Stimulated activated CD8-positive, alpha-beta memory T cell treated with anti-CD3 and anti-CD28 coated beads, Interleukin-4, amount 100 ng/mL, for 24 hours (primary cell): ENCODE results near the gene CACNA1E.

Experiments used
- DNase-seq: peaks from one replicate; pipeline ENCODE4 v3.0.0-alpha.2; 2020; ENCODE audit warnings: low read depth

CACNA1E gene

GRCh38 chr1:181637998-181638397, 154.7 kb downstream of the CACNA1E start:
- no peak for DNase-seq

DNA sequence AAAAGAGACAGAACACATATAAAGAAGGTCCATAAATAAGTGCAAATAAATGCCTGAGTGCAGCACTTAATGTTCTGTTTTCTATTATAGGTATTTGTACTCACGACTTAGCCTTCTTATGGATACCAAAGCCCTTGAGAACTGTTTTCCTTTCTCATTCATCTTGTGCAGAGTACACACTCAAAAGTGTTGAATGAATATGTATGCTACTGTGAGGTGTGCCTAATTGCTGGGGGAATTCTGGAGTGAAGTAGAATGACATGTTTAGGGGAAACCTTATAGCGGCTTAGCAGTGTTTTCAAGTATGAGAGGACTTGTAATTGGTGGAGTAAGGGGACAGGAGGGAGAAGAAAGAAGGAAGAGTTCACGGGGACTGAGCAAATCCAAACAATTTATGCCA, 157.6 kb downstream of the CACNA1E start:
- DNase-seq: no peak

DNA sequence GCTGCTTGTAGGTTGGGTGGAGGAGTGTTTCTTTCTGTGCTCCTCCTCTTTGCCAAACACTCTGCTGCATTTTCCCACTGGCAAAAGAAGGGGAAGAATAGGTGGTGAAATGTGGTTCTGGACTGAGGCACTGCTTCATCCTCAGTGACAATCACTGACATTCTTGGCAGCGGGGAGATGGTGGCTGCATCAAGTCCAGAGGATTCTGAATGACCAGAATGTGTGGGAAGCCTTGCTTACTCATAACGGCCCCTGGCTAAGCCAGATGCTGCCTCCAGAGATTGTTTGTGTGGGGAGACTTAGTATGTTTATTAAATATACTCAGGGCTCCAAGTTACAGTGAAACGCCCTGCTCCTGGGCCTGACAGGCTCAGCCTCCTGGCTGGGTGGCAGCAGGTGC, 160.3 kb downstream of the CACNA1E start:
- DNase-seq: no peak

DNA sequence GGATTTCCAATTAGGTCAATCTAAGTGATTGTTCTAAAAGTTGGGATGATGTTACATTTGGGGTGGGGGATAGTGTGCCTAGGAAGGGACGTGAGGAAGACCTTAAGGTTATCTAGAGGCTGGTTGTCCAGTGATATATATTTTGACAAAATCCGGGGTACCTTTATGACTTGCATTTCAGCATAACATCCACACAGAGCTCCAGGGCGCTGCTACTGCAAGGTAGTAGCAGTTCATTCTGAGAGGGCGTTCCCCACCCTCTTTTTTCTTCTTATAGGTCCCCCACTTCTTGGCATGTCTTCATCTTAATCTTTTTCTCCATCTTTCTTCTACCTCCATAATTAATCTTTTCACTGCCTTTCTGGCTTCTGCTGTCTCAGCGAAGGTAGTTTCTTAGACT, 161.9 kb downstream of the CACNA1E start:
- DNase-seq: no peak

- no peak for DNase-seq
These were observed 163.4 kb downstream of the CACNA1E start for GRCh38 chr1:181646710-181647109.

DNA sequence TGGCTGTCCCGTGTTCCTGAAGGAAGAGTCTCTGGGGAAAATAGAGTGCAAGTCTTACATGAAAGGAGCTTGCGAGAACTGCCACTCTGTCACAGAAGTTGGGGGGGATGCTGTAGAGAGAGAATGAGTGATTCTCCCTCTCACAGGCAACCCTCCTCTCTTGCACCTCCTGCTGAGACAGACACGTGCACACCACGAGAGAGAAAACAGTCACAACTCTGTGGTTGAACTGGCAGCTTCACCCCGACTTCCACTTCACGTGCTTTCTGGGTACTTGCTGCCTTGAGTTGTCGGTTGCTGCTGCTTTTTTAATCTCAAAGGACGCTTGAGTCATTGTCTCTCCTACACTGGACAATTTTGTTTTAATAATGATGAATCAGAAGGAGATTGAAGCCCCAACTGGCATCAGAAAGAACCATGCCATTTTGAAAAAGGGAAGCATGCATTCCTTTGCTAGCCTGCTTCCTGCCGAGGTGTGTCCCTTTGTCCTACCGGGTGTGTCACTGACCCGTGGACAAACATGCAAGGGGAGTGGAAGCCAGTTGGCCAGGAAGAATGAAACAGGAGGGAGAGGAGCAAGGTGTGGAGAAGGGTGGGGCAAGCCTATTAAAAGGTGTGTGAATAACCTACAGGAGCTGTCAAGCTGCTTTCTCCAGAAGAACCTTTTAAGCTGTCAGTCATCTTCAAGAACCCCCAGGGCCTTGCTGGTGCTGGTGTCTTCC, 164.2 kb downstream of the CACNA1E start:
- no peak for DNase-seq

DNA sequence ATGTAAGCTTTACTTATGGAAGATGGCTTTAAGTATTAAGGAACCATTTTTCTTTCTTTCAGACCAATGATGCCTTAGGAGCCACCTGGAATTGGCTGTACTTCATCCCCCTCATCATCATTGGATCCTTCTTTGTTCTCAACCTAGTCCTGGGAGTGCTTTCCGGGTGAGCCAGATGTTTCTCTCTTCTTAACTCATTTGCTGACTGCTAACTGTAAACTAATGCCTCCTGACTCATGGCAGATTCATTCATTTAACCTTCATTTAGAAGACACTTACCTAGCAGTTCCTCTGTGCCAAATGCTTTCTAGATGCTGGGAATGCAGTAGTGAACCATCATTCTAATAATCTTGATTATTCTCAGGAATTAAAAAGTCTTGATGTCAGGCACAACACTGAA, 168.0 kb downstream of the CACNA1E start:
- DNase-seq: no peak

GRCh38 chr1:181655756-181656155, 172.4 kb downstream of the CACNA1E start:
- DNase-seq: no peak

DNA sequence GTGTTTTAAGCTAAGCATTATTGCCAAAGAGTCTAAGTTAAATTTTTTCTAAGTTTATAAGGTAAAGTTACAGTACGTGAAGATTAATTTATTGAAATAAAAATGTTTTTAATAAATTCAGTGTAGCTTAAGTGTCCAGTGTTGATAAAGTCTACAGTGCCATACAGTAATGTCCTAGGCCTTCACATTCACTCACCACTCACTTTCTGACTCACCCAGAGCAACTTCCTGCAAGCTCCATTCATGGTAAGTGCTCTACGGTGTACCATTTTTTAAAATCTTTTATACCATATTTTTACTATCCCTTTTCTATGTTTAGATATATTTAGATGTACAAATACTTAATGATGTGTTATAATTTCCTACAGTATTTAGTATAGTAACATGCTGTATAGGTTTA, 173.2 kb downstream of the CACNA1E start:
- no peak for DNase-seq

- no peak for DNase-seq
These were observed 175.3 kb downstream of the CACNA1E start for GRCh38 chr1:181658581-181658980.

- no peak for DNase-seq
These were observed 176.1 kb downstream of the CACNA1E start for GRCh38 chr1:181659321-181659957.

DNA sequence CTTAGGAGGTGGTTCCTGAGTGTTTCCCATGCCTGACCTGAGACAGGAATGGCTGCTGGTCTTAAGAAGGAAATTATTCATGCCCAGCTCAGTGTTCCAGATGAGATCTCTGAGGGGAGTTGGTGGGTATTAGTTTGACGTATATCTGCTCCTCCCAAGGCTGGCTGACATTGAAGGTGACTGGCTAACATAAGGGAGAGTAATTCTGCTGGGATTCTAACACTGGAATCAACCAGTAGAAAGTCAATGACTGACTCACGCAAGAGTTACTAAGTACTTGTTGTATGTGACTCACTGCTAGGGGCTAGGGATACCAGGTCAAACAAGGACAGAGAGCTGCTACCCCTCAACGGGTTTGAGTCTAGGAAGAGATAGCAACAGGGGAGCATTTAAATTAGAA, 177.3 kb downstream of the CACNA1E start:
- no peak for DNase-seq

DNA sequence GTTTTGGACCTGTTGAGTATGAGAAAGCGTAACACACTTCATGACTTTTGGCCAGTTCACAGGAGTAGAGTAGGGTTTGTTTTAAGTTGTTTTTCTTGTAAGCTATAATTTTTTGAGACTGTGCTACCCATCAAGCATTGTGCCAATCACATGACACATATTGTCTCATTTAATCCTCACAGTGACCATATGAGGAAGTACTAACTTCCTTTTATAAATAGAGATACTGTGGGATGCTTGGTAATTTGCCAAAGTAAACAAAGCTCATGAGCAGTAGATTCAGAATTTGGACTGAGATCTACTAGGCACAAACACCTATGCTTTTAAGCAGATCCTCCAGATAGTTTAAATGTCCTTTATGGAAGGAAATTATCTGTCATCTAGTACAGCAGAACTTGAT, 178.3 kb downstream of the CACNA1E start:
- no peak for DNase-seq

DNA sequence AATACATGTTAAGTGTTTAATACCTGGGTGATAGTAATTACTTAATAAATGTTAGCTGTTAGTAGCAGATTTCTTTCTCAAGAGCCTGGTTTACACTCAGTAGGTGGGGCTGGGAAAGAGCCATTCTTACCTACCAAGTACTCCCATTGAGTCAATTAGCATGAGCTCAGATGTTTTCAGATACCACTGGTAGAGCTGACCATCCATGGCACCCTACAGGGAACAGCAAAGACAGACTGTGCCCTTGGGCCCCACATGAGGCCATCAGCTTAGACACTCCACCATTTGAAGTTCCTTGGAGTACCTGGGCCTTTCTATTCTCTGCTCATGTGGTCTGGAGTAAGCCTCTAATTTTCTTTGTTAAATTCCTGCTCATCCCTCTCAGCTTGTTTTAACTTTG, 179.3 kb downstream of the CACNA1E start:
- DNase-seq: no peak

GRCh38 chr1:181664543-181664942, 181.2 kb downstream of the CACNA1E start:
- DNase-seq: no peak

DNA sequence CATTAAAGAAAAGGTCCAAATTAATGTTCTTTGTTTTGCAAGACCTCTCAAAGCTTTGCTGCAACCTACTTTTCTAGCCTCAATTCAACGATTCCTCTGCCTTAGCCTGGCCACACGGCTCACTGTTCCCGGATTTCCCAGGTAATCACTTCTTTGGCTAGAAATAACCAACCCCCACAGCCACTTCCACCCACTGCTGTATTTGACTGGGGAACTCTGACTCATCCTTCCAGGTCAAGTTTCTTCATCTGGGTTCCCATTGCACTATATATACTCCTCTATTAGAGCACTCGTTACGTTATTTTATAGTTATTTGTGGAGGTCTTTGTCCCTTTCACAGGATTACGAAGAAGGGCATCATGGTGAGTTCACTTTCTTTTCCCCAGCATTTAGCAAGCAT, 185.9 kb downstream of the CACNA1E start:
- no peak for DNase-seq

DNA sequence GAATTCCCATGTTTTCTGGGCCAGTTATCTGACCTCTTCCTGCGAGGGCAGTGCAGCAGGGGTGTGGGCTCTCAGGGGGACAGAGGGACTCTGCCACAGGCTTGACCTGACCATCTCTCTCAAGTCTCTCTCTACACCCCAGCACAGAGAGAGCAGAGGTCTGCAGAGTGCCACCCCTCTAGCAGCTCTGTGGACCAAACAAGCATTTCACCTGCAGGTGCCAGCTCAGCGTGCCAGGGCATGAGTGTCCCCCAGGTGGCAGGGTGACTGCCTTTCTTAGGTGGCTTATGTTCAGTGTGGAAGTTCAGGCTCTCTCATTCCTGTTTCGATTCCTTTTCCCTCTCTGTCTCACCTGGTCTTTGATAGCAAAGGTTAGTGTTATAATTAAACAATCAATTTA, 191.3 kb downstream of the CACNA1E start:
- no peak for DNase-seq

GRCh38 chr1:181675091-181675917, 192.0 kb downstream of the CACNA1E start:
- DNase-seq: no peak

GRCh38 chr1:181675918-181676190, 192.5 kb downstream of the CACNA1E start:
- no peak for DNase-seq

- no peak for DNase-seq
These were observed 193.0 kb downstream of the CACNA1E start for GRCh38 chr1:181676269-181676668.

DNA sequence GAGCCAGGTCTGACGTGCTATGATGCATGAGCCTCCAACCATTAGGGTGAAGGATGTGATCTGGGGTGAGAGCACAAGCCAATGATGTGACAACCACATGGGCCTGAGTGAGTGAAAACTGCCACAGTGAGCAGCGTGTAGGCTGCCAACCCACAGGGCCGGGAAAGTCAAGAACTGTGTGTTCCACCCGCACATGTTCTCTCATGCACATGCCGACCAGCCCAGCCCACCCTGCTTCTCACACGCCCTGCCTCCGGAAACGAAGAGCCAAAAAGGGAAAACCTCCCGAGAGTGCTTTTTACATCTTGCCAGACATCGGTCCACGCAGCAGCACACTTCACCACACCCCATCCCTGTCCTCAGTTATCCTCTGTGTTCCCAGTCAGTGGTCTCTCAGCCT, 197.0 kb downstream of the CACNA1E start:
- no peak for DNase-seq

DNA sequence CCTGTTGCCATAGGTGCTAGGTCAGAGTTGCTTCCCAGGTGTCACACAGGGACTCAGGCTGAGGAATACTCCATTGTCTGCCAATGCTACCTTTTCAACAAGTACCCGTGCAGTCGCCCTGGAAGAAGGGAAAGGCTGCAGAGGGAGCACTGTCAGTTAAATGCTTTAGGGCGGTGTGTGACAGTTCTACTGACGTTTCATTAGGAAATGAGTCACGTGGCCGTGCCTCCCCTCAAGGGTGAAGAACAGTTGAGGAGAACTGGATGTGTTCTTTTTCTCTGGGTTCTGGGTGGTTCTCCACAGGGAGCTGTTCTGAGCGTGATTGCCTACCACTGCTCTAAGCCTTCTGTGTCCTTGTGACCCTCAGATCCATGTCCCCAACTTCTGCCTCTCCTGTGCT, 197.6 kb downstream of the CACNA1E start:
- DNase-seq: no peak

DNA sequence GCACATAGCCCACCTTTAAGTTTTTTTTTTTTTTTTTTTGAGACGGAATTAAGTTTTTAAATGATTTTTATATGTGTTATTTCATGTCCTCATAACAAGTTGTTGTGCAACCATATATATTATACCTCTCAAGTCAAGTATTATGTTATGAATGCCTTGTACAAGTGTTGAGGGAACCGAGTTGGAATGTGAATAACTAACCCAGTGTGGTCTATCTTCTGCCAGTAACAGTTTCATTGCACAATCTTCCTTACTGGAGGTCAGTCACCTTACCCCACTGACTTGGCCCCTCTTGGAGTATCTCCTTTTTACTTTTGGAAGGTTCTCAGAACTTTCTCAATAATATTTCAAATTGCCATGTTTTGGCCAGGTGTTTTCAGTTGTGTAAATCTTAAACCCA, 201.9 kb downstream of the CACNA1E start:
- no peak for DNase-seq
